ENCODE data around the gene NKAIN2.

DNA sequence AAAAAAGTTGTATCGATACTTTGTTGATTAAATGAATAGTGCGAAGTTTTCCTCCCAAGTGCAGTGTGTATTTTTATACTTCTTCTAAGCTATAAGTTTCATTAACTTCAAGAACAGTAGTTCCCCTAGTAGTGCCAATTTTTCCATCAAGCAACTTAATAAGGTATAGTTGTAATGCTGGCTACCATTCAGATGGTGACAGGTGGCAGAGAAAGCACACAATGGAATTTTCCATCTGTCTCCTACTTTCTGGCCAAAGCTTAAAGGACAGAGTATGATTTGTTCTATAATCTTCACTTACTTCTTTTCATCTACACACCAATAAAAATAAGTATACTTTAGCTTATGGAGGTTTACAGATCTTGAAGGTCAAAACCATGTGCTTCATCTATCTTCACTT, 431.1 kb downstream of the NKAIN2 start:
- TF ChIP-seq, protein P1, sequence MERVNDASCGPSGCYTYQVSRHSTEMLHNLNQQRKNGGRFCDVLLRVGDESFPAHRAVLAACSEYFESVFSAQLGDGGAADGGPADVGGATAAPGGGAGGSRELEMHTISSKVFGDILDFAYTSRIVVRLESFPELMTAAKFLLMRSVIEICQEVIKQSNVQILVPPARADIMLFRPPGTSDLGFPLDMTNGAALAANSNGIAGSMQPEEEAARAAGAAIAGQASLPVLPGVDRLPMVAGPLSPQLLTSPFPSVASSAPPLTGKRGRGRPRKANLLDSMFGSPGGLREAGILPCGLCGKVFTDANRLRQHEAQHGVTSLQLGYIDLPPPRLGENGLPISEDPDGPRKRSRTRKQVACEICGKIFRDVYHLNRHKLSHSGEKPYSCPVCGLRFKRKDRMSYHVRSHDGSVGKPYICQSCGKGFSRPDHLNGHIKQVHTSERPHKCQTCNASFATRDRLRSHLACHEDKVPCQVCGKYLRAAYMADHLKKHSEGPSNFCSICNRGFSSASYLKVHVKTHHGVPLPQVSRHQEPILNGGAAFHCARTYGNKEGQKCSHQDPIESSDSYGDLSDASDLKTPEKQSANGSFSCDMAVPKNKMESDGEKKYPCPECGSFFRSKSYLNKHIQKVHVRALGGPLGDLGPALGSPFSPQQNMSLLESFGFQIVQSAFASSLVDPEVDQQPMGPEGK (CRISPR knock-in tag; IDR thresholded peaks at IDR 0.05; ENCODE audit: borderline replicate concordance): no peak
- TF ChIP-seq RARB (CRISPR knock-in tag; IDR thresholded peaks at IDR 0.05): no peak
- TF ChIP-seq ZFP3 (CRISPR knock-in tag; IDR thresholded peaks at IDR 0.05): no peak
- TF ChIP-seq TCF4 (CRISPR knock-in tag; IDR thresholded peaks at IDR 0.05; ENCODE audit: borderline replicate concordance): no peak
- no peak for TF ChIP-seq GLIS3 (CRISPR knock-in tag; IDR thresholded peaks at IDR 0.05)
- TF ChIP-seq TOX (CRISPR knock-in tag; IDR thresholded peaks at IDR 0.05; ENCODE audit: borderline replicate concordance): no peak
